ENCODE measurements around the gene ACOT11.

GRCh38 chr1:54650417-54650816, 102.4 kb downstream of the ACOT11 start:
- no peak for TF ChIP-seq CTCF (conservative IDR thresholded peaks at IDR 0.05)
- TF ChIP-seq EZH2 (IDR thresholded peaks at IDR 0.05; ENCODE audit: low read depth): no peak

All from PC-9 (cell line).